Measurements from ENCODE around the gene KIF2B. TPM values are rescaled to one million over a fixed set of nuclear protein-coding genes. Genes with fewer than 3 reads are reported as not detected.

Gene KIF2B
- total RNA-seq: not detected in 2 replicates

GRCh38 chr17:53822764-53823163 lies at the start of gene KIF2B:
TSS of gene KIF2B (plus strand) at chr17:53822927. CDS start at chr17:53823034, 107 bp downstream.

